ENCODE measurements around the gene FAM72D.
"Not testable (repeated sequence)": the region's sequence is repeated elsewhere in the genome, so short reads cannot be mapped to it uniquely, and the experiment has no call there.

The FAM72D gene

DNA sequence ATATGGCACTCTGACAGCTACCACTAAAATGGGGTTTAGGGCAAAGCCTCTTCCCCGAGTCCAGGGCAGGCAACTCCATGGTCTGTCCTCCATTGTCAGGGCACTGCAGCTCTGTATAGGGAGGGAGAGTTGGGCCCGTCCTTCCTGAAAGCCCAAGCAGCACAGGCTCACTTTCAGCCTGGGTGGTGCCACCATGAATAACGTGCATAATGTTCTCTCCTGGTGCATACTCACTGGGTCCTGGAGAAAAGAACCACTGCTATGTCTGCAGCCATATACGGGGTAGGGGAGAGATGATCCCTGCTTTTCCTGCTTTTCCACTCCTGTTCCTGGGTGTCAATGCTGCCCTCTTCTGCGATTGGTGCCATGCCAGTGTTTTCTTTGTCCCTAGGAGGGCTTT is 60.1 kb downstream of the FAM72D start:
- FAIRE-seq = not testable (repeated sequence)

GRCh38 chr1:145156891-145157610 is 61.3 kb downstream of the FAM72D start:
- not testable (repeated sequence) for FAIRE-seq

DNA sequence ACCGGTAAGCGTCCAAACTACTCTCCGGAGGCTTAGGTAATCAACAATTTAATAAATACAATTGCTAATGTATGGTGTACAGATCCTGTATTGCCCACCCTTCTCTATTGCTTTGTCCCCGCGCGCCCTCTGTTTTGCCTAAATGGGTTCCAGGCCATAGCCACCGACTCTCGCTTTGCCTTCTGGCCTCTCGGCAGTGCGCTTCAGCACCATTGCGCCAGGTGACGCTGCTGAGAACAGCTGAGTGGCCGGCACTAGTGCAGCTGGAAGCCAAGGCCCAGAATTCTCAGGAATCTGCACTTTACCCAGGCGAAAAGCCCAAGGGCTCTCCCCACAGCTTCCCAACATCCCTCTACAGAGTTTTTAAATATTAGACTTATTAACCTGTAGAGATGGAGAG is 61.9 kb downstream of the FAM72D start:
- not testable (repeated sequence) for FAIRE-seq

DNA sequence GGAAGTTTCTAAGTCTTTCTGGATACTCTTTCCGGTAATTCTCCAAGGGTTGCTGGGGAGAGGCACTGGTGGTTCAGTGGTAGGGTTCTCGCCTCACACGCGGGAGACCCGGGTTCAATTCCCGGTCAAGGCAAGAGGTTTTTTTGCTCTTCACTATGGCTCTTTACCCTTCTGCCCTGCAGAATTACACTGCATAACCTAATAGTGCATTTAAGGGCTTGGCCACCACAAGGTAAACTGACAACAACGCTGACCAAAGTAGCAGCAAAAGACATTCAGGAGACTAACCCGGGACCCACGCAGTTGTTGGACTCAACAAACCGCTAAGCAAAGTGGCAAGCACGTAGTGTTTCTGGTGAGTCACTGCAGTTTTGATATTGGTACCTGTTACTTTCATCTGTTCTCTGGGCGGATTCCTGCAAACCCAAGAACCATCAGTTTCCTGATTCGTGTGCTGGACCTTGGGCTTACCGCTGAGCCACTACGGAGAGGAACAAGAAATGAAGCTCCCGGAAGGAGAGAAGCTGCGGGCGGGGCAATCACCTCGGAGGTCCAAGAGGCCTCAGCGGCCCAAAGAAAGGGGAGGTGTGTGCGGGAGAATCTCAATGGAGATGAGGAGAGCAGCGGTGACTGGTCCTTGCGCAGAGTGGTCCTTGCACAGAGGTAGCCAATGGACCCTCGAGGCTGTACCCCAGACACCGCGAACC is 65.4 kb downstream of the FAM72D start:
- FAIRE-seq = not testable (repeated sequence)
